EH (cell line): Measurements from ENCODE around the gene DOK5.
"Not testable (repeated sequence)": the region's sequence is repeated elsewhere in the genome, so short reads cannot be mapped to it uniquely, and the experiment has no call there.

Source experiments
- DNase-seq: peaks from one replicate; pipeline ENCODE4 v3.0.0-alpha.2; 2015; ENCODE audit warnings: low read depth

Gene DOK5

GRCh38 chr20:54472607-54473006 lies 2.8 kb upstream of the DOK5 start:
- no peak for DNase-seq

- DNase-seq = no peak
Observed at GRCh38 chr20:54473340-54473739, 2.1 kb upstream of the DOK5 start.

DNA sequence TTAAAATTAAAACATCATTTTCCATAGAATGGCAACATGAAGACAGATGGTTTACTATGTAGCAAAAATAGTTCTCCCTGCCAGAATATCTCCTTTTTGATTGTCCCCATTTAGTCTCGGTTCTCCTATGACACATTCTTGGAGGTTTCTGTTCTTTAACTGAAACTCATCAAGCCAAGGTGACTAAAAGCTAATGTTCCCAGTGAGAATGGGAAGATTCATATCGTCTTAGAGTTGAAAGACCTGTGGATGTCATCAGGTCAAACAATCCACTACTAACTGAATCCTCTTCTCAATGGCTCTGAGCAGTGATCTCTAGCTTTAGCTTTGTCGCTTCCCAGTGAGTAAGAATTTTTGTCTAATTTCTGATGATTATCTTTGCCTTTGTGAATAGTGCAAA lies 1.3 kb upstream of the DOK5 start:
- DNase-seq = no peak

DNA sequence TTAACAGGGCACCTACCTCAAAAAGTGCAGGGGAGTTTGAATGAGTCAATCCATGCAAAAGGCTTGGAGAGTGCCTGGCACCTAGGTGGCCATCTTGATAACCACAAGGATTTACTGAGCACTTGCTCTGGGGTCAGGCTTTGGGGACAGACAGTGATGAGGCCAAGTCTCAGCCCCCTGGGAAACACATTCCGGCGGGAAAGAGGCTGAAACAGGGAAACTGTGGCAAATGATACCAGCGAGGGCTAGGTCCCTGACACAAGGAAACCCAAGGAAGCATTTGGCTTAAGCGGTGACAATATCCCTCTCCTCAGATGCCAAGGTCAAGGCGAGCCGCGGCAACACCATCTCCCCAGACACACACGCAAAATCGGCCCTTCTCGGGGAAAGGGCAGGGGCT lies 527 bp upstream of the DOK5 start:
- no peak for DNase-seq

DNA sequence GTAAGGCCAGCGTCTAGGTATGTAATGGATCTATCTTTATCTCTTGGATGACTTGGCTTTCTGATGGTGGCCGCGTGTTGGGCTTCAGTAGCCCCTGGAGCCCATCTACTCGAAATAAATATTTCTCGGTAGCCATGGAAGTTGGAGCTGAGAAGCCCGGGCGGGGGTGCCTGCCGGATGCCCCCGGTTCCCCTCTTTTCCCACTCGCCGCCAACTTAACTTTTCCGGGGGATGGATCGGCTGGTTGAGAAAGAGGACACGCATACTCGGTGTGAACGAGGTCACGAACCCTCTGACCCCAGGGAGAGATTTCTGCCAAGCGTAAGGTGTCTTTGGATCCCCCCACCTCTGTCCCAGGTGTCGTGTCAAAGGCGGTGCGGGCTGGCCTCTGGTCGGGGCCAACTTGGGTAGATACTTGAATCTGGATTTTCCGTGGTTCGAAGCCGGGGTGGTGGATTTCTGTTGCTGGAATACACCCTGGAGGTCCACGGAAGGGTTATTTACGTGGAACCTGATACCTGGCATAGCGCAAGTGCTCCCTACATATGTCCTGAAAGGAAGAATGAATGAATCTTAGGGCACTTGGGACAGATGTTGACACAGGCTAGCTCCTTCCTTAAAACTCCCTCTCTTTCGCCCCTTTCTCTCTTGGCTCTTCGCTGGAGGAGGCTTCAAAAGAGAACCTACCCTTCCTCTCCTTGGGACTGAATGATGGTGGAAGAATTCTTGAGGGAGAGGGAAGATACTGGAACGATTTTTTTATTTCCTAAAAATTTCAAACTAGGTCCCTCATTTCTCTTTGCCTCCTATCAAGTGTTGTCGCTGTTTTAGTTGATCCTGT lies 996 bp downstream of the DOK5 start:
- DNase-seq = no peak

DNA sequence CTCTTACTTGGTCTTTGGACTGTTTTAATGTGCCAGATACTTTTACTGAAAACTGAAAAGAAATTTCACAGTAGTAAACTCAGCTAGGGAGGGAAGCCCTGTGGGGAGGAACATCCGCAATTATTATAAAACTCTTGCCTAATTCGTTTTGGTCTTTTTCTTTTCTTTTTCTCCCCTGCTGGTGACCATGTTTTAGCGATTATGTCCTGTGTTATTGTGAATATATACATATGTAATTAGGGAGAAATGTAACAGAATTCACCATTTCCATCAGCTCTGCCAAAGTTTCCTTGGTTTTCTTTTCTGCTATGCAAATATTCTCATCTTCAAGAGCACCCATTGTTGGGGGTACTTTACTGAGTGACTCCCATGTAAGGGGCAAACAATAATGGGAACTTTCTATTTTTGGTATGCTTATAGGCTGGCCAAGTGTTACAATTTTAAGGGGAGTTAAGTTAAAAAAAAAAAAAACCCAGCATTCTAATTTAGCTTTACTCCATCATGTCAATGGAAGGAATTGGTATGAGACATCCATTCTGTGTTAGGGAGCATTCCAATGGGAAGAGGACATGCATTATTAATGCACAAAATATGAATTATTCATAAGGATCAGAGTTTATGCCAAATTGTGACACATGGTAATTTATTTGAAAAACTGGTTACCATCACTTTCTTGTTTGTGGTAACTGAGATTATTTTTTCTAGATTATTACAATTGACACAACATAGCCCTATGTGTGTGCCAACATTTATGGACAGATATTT lies 2.0 kb downstream of the DOK5 start:
- DNase-seq = no peak

GRCh38 chr20:54479138-54479906 lies 3.9 kb downstream of the DOK5 start:
- DNase-seq = no peak

DNA sequence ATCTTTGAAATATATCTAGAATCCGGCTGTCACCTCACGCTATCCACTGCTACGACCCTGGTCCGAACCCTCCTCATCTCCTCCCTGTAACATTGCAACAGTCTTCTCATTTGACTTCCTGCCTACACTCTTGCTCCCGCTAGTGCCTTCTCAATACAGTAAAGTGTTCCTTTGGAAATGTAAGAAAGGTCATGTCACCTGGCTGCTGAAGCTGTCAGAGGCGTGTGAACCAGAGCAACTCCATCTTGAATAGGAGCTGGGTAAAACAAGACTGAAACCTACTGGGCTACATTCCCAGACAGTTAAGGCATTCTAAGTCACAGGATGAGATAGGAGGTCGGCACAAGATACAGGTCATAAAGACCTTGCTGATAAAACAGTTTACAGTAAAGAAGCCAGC lies 4.5 kb downstream of the DOK5 start:
- DNase-seq = not testable (repeated sequence)

- no peak for DNase-seq
Observed at GRCh38 chr20:54481442-54481841, 6.0 kb downstream of the DOK5 start.

- DNase-seq = no peak
Observed at GRCh38 chr20:54485631-54486030, 10.2 kb downstream of the DOK5 start.

- no peak for DNase-seq
Observed at GRCh38 chr20:54486585-54486984, 11.2 kb downstream of the DOK5 start.

DNA sequence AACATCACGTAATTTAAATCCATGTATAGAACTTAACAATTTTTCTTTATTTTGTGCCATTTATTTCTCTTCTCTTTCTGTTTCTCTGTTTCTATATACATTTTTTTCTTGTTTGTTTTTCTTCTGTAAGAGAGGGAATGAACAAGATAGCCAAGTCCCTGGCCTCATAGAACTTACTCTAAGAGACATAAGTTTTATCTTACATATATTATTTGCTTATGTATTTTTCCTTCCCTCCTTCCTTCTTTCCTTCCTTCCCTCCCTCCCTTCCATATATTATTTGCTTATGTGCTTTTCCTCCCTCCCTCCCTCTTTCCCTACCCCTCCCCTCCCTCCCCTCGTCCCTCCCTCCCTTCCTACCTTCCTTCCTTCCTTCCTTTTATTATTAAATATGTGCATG lies 13.0 kb downstream of the DOK5 start:
- DNase-seq = no peak

DNA sequence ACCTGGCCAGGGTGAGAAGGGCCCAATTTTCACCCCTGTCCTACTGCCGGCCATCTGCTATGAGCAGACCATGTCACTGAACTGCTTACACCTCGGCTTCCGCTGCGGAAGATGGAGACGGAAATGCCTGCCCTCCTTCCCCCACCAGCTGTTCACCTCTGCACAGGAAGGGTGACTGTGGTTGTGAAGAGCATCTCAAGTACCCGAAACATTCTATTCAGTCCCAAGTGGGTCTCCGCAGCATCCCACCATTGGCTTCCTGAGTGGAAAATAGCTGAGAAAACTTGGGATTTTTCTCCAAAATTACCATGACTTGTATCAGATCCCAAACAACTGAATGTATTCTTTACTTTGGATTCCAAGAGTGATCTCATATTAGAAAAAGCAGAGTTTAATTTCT lies 16.1 kb downstream of the DOK5 start:
- no peak for DNase-seq

DNA sequence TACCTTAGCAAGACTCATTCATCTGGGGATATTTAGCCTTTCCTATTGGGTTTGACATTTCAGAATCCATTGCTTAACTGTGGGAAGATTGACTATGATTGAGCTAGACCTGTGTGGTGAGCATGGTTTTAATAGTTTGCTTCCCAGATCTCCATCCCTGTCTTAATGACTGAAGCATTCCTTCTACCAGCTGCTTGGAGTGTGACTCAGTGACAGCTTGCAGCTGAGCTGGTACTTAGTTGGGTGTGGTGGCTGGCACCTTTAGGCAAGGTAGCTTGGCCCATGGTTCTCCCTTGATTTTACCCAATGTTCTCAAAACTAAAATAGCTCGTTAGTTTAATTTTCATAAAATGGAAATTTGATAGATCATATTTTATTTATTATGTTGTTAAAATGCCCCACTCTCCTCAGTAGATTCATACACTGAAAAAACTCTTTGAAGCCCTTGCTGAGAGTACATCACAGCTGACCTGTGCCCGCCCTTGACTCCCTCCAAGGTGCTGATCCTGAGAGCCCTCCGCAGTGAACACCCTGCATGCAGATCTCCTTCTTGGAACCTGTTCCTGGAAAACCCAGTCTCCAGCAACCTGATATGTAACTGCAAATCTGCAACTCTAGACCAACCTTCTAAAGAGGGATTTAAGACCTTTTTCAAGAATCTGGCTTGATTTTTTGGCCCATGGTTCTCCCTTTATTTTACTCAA lies 19.1 kb downstream of the DOK5 start:
- DNase-seq = no peak

DNA sequence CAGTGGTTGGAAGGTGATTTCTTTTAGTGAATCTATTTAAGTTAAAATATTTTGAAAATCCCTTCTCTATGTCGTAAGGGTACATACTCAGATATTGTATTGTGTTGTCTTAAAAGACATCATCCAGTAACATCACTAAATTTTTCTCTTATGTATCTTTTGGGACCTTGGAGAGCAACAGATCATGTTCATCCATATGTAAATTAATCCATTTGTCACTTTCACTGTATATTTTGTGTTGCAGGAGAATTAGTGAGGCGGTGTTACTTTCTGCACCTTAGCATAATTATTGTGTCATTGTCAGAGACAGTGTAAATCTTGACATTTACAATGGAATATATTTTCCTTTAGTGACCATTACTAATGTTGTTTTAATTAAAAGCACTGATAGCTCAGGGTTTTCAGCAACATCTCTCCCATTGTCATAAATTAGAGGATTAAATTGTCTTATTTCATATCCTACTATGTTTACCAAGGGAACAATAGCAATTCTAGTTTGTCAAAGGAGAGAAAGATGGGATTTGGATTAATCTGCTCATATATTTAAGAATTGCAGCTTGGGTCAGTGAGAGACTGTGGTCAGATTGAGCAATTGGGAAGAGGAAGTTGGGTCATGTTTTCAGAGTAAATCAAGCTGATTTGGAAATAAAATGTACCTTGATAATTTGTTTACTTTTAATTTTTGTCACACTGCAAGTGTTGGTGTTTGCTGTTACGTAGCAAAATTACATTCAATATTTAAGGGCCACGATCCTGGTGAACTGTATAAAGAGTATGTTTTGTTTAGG lies 22.7 kb downstream of the DOK5 start:
- DNase-seq = no peak

DNA sequence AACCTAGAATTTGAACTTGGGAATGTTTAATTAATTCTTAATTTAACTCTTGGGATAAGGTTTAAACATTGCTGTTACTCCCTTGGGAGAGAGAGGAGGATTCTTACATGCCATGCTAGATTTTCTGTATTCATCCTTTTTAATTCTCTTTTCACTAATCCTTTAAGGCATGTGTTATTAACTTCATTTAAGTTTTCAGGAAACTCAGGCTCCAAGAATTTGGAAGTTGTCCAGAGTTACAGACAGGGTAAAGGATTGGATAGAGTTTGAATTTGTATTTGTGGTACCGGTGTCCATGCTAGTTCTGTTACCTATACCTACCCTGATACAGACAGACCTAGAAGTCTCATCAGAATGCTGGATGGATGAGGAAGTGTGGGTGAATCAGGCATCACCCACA lies 23.7 kb downstream of the DOK5 start:
- DNase-seq = no peak

DNA sequence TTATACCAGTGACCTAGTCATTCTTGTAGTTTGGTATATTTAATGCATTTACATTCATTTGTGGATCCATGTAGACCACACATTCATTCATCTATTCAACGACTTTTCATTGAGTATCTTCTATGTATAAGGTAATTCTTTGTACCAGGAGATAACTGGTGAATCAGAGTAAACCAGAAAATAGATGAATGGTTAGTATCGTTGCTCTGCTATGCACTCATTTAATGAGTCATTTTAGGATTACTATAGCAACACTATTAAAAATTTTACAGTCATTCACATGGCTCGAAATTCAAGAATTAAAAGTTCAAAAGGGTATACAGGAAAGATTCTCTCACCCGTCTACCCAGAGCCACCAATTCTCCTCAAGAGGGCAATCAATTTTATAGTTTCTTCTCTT lies 26.8 kb downstream of the DOK5 start:
- no peak for DNase-seq

DNA sequence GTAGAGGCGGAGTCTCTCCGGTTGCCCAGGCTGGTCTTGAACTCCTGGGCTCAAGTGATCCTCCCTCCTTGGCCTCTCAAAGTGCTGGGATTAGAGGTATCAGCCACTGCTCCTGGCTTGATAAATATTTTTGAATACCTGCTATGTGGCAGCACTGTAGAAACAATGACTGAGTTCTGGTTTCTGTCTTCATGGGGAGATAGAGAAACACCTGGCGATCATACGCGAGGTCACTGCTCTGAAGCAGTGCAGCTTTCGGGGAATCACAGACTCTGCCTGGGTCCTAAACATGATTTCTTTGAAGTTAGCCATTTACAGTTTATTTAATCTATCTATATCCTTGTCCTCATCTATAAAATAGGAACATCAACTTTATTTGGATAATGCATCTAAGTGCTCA lies 31.2 kb downstream of the DOK5 start:
- DNase-seq = no peak

GRCh38 chr20:54510541-54511129 lies 35.2 kb downstream of the DOK5 start:
- DNase-seq = no peak

GRCh38 chr20:54512694-54513093 lies 37.3 kb downstream of the DOK5 start:
- no peak for DNase-seq

DNA sequence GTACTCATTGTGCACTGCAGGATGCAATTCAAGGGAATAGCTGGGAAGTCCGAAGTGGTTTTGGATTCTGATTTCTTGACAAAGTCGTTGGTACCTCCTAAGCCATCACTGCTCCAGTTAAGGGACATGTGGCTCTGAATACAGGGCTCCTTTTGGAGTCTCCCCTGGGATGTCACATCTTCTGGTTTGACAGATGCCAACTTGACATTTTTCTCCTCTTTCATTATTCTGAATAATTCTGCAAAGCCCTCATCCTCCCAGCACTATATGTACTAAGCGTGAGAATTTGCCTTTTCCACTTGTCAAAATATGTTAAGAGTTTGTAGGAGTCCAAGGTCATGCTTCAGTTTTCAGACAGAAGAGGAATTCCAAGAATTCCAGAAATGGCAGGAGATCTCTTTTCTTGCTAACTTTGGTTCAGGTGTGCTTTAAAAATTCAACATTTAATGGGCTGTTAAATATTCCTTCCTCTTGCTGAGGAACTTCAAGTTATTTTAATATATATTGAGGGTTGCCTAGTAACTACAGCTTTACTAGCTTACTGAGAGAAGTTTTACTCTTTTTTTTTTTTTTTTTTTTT lies 38.7 kb downstream of the DOK5 start:
- no peak for DNase-seq
